Ovary (tissue), 9 donors: ENCODE measurements around the gene FAM3A. TPM values are rescaled to one million over a fixed set of nuclear protein-coding genes. Genes with fewer than 3 reads are reported as not detected.

ENCODE experiments used
- DNase-seq, 5 donors: peaks; one replicate each; pipeline ENCODE4 v3.0.0-alpha.2; 2019 to 2020
- H3K27ac ChIP-seq, 2 donors: fragments of 200-600 bp; one replicate each; pipeline versions ENCODE4 v1.5.1 to v1.8.0; 2019 to 2022
- H3K27me3 ChIP-seq: fragments of 200-600 bp; one replicate; pipeline ENCODE4 v1.8.0; 2022
- H3K36me3 ChIP-seq: fragments of 200-600 bp; sonication (generic); one replicate; pipeline ENCODE4 v1.5.1; 2019
- H3K4me1 ChIP-seq: one replicate; pipeline ENCODE4 v1.8.1; 2013; ENCODE audit warnings: mild to moderate bottlenecking, moderate library complexity; ENCODE audit not compliant: insufficient read depth
- H3K4me3 ChIP-seq: fragments of 200-600 bp; sonication (generic); one replicate; pipeline ENCODE4 v1.5.1; 2017
- H3K9me3 ChIP-seq, 2 donors: fragments of 200-600 bp in 1 of 2; sonication (generic) in 1 of 2; one replicate each; pipeline versions ENCODE4 v1.5.1 to v1.8.1; 2013 to 2019; ENCODE audit warnings: mild to moderate bottlenecking in 1 of 2, moderate library complexity in 1 of 2
- EP300 ChIP-seq: sonication (generic); formaldehyde crosslinking; IDR thresholded peaks from one replicate; pipeline ENCODE4 v1.6.1; 2017; ENCODE audit warnings: antibody characterized with exemption
- POLR2A ChIP-seq: fragments of 450-650 bp; IDR thresholded peaks from one replicate; pipeline ENCODE4 v1.6.1; 2017; ENCODE audit warnings: antibody characterized with exemption, mild to moderate bottlenecking, moderate library complexity
- WGBS, 3 donors: extraction: QIAGEN DNeasy Blood & Tissue Kit in 1 of 3; methylation state at CpG; one replicate each; pipeline versions ENCODE4 v1.1.5 to v1.1.7; 2013 to 2017; 5-methylcytosine and 5-hydroxymethylcytosine counted together
- intact Hi-C, 4 donors: fragments of 100-400 bp; cut with DNase I; formaldehyde crosslinking; loops; one replicate each; pipeline versions ENCODE4 v1.11.0 to v1.15.1; 2022 to 2023
- polyA plus RNA-seq, 2 donors: library from polyadenylated mRNA; stranded (reverse); fragments of 200-250 nt in 1 of 2; fragments of 350-450 nt in 1 of 2; fragmentation: Illumina TruSeq in 1 of 2; extraction: RNeasy Lipid Tissue Mini Kit (QIAGEN cat#74804) in 1 of 2; gene quantifications; one replicate each; pipeline ENCODE4 v1.2.3, GENCODE V29; 2013 to 2014
- total RNA-seq, 7 donors: library from RNA; depleted of rRNA in 2 of 7; stranded (reverse); fragments of >200 nt in 2 of 7; fragmentation: NEBNext Ultra II Directional in 3 of 7; extraction: Animal tissue kit (Norgen Biotek cat#: 25700) in 3 of 7; gene quantifications; one replicate each; pipeline versions ENCODE4 v1.1.0 to v1.2.4, GENCODE V29; 2016 to 2023
- TF ChIP-seq, protein P1 (sequence below), 3 donors: fragments of 450-650 bp in 2 of 3; fragments of 200-600 bp in 1 of 3; IDR thresholded peaks; one replicate each; pipeline versions ENCODE4 v1.5.1 to v1.8.0; 2016 to 2022; ENCODE audit warnings: antibody characterized with exemption in 3 of 3, mild to moderate bottlenecking in 1 of 3
- donor health status: DM: no; HTN: no; CAD: no; lungs with moderate emphysema.
- donor health status: DM: no; HTN: no; CAD: no.
- donor health status: Bipolar disorder and iron deficiency.
- donor health status: DM: yes; HTN: yes; CAD: no.
- donor health status: DM: no; HTN: no; CAD: no.
- donor health status: DM: yes; HTN: yes; CAD: no.

Gene FAM3A
- total and polyA plus RNA-seq, 9 donors = 3.6 to 81.6 (median 62.9) TPM

GRCh38 chrX:154549766-154550165 is 33.7 kb upstream of the FAM3A start:
- H3K4me3 ChIP-seq = no peak overlapping the region
- no peak overlapping the region for H3K27ac ChIP-seq
- no peaks in the 10 kb centered on the region for H3K9me3 ChIP-seq
- H3K4me1 ChIP-seq = no peaks in the 10 kb centered on the region
- H3K27me3 ChIP-seq = no peaks in the 10 kb centered on the region
- H3K36me3 ChIP-seq = no peaks in the 10 kb centered on the region
- no peak for TF ChIP-seq POLR2A
- TF ChIP-seq, protein P1, sequence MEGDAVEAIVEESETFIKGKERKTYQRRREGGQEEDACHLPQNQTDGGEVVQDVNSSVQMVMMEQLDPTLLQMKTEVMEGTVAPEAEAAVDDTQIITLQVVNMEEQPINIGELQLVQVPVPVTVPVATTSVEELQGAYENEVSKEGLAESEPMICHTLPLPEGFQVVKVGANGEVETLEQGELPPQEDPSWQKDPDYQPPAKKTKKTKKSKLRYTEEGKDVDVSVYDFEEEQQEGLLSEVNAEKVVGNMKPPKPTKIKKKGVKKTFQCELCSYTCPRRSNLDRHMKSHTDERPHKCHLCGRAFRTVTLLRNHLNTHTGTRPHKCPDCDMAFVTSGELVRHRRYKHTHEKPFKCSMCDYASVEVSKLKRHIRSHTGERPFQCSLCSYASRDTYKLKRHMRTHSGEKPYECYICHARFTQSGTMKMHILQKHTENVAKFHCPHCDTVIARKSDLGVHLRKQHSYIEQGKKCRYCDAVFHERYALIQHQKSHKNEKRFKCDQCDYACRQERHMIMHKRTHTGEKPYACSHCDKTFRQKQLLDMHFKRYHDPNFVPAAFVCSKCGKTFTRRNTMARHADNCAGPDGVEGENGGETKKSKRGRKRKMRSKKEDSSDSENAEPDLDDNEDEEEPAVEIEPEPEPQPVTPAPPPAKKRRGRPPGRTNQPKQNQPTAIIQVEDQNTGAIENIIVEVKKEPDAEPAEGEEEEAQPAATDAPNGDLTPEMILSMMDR (IDR thresholded peaks at IDR 0.05) = no peak
- TF ChIP-seq EP300 = no peak
- 76 to 85% (median 77%) methylated on average over 1 of the region's 1 CpG for WGBS, 3 donors
- DNase-seq = no peak
- intact Hi-C loops = no loop called here

GRCh38 chrX:154548028-154548316 is 31.9 kb upstream of the FAM3A start:
- DNase-seq = no peak
- H3K9me3 ChIP-seq = no peaks in the 10 kb centered on the region
- 34 to 43% (median 42%) methylated on average over 9 of the region's 9 CpGs for WGBS, 3 donors
- TF ChIP-seq POLR2A (no peak), EP300 (no peak)
- TF ChIP-seq, protein P1 (IDR thresholded peaks at IDR 0.05) = no peak
- intact Hi-C loops = no loop called here
- no peaks in the 10 kb centered on the region for H3K27me3 ChIP-seq
- H3K4me3 ChIP-seq = peak overlapping the region; percentile 65
- H3K27ac ChIP-seq = no peak overlapping the region
- no peaks in the 10 kb centered on the region for H3K36me3 ChIP-seq
- H3K4me1 ChIP-seq = peaks cover under 1% of the 10 kb centered on the region

- no peaks in the 10 kb centered on the region for H3K9me3 ChIP-seq
- H3K4me1 ChIP-seq = peaks cover 5% of the 10 kb centered on the region
- peak; percentile 43 for TF ChIP-seq POLR2A
- TF ChIP-seq, protein P1 (IDR thresholded peaks at IDR 0.05) = no peak
- TF ChIP-seq EP300 = no peak
- no peaks in the 10 kb centered on the region for H3K27me3 ChIP-seq
- peak within 1 kb of the TSS in 1 of 2 donors; percentile 67 for H3K27ac ChIP-seq
- WGBS, 3 donors = 35 to 52% (median 44%) methylated on average over 51 to 69 of the region's 69 CpGs
- peak within 1 kb of the TSS; percentile 65 for H3K4me3 ChIP-seq
- no peaks in the 10 kb centered on the region for H3K36me3 ChIP-seq
- intact Hi-C loops = no loop called here
- DNase-seq = peak; percentile 89 to 92 (median 91)
These were observed 31.4 kb upstream of the FAM3A start, which contains the start of gene IKBKG for GRCh38 chrX:154547245-154548027. Gene IKBKG (plus strand): TSS chrX:154547620. CDS start chrX:154552003, 4,383 bp downstream.

- WGBS, 3 donors = 28 to 53% (median 51%) methylated on average over 54 to 92 of the region's 92 CpGs
- intact Hi-C loops = no loop called here
- Histone ChIP-seq H3K27me3 (no peaks in the 10 kb centered on the region), H3K9me3 (no peaks in the 10 kb centered on the region), H3K4me1 (peaks cover 11% of the 10 kb centered on the region), H3K4me3 (peak within 1 kb of the TSS; percentile 65), H3K27ac (peak within 1 kb of the TSS in 1 of 2 donors; percentile 67), H3K36me3 (no peaks in the 10 kb centered on the region)
- TF ChIP-seq POLR2A (peak; percentile 33), EP300 (no peak)
- TF ChIP-seq, protein P1 (IDR thresholded peaks at IDR 0.05) = peak in 1 of 3 donors; percentile 8
- peak in 1 of 5 donors; percentile 75 for DNase-seq
These were observed 30.6 kb upstream of the FAM3A start, which contains the start of gene G6PD for GRCh38 chrX:154546354-154547244. Gene G6PD (minus strand): TSS chrX:154546846. CDS start chrX:154546155, 691 bp downstream.
